B cell (primary cell): ENCODE data around the gene FN3K. TPM values are rescaled to one million over a fixed set of nuclear protein-coding genes. Genes with fewer than 3 reads are reported as not detected.

Experiments used
- ATAC-seq: fragments of 200-7000 bp; cut with Tn5 transposase; one replicate; pipeline ENCODE4 v1.10.0; 2021; ENCODE audit warnings: low read depth, mild to moderate bottlenecking, moderate number of reproducible peaks, moderate library complexity
- CTCF ChIA-PET: fragments of 350-600 bp; sonication (Branson Sonifier 250); formaldehyde crosslinking; loops from one replicate; lab custom pipeline; 2021; ENCODE audit warnings: antibody characterized with exemption, inconsistent platforms; lab: Charles Lee
- POLR2A ChIA-PET: fragments of 350-600 bp; sonication (Branson Sonifier 250); formaldehyde crosslinking; loops from one replicate; lab custom pipeline; 2021; ENCODE audit warnings: antibody characterized with exemption; lab: Charles Lee
- DNase-seq: peaks from one replicate; pipeline ENCODE4 v3.0.0; 2013
- H2AFZ ChIP-seq: 2 replicates; pipeline ENCODE4 v1.6.1; 2012; ENCODE audit warnings: mild to moderate bottlenecking, low read depth, low read length; ENCODE audit not compliant: insufficient read depth, poor library complexity, severe bottlenecking
- H3K27ac ChIP-seq, 2 donors: 1 replicate in 1 of 2; 2 replicates in 1 of 2; pipeline ENCODE4 v1.5.1; 2012 to 2013; ENCODE audit warnings: low read length in 2 of 2, mild to moderate bottlenecking in 2 of 2, moderate library complexity in 1 of 2
- H3K27me3 ChIP-seq, 4 experiments: fragments of 200-600 bp in 1 of 4; sonication (generic) in 1 of 4; replicated peaks in 1 of 4; 1 replicate in 2 of 4; 2 replicates in 2 of 4; pipeline versions ENCODE4 v1.6.1 to v1.7.0; 2013 to 2016; ENCODE audit warnings: low read length in 3 of 4, mild to moderate bottlenecking in 2 of 4, mixed read lengths in 1 of 4, moderate library complexity in 1 of 4; ENCODE audit not compliant: insufficient read depth in 4 of 4, control insufficient read depth in 3 of 4; ENCODE audit errors: control extremely low read depth in 1 of 4
- H3K36me3 ChIP-seq, 2 experiments: replicated peaks in 1 of 2; 1 replicate in 1 of 2; 2 replicates in 1 of 2; pipeline versions ENCODE4 v1.6.1 to v1.7.1; 2013; ENCODE audit warnings: low read length in 1 of 2; ENCODE audit not compliant: insufficient read depth in 2 of 2, control insufficient read depth in 1 of 2; ENCODE audit errors: control extremely low read depth in 1 of 2, extremely low read depth in 1 of 2
- H3K4me1 ChIP-seq, 2 donors: fragments of 200-600 bp in 1 of 2; sonication (generic) in 1 of 2; 1 replicate in 1 of 2; 2 replicates in 1 of 2; pipeline versions ENCODE4 v1.5.1 to v1.6.1; 2013 to 2017; ENCODE audit warnings: low read length in 2 of 2; ENCODE audit not compliant: control insufficient read depth in 2 of 2, insufficient read depth in 2 of 2
- H3K4me2 ChIP-seq: replicated peaks from 2 replicates; pipeline ENCODE3; 2012; ENCODE audit warnings: mild to moderate bottlenecking, low read depth, low read length; ENCODE audit not compliant: poor library complexity, severe bottlenecking
- H3K4me3 ChIP-seq, 5 experiments: fragments of 200-600 bp in 1 of 5; sonication (generic) in 1 of 5; 1 replicate in 3 of 5; 2 replicates in 2 of 5; pipeline versions ENCODE4 v1.5.1 to v1.7.0; 2011 to 2016; ENCODE audit warnings: low read length in 4 of 5, mild to moderate bottlenecking in 4 of 5, low read depth in 2 of 5, control low read depth in 1 of 5, moderate library complexity in 1 of 5; ENCODE audit not compliant: insufficient read depth in 1 of 5; ENCODE audit errors: control extremely low read depth in 1 of 5, extremely low read depth in 1 of 5
- H3K79me2 ChIP-seq: fragments of 200-600 bp; sonication (generic); one replicate; pipeline ENCODE4 v1.6.0; 2016; ENCODE audit warnings: low read length; ENCODE audit not compliant: control insufficient read depth, insufficient read depth
- H3K9ac ChIP-seq: fragments of 200-600 bp; sonication (generic); 2 replicates; pipeline ENCODE4 v1.6.1; 2017; ENCODE audit warnings: mild to moderate bottlenecking, low read length, moderate library complexity
- H3K9me3 ChIP-seq, 3 donors: one replicate each; pipeline versions ENCODE4 v1.6.1 to v1.7.1; 2013; ENCODE audit warnings: low read length in 2 of 3; ENCODE audit not compliant: control insufficient read depth in 2 of 3, insufficient read depth in 1 of 3; ENCODE audit errors: control extremely low read depth in 1 of 3
- H4K20me1 ChIP-seq: 2 replicates; pipeline ENCODE4 v1.6.0; 2012; ENCODE audit warnings: mild to moderate bottlenecking, low read length; ENCODE audit not compliant: insufficient read depth, control insufficient read depth, poor library complexity, severe bottlenecking
- H3K27ac Mint-ChIP-seq: one replicate; pipeline ENCODE4 v1.8.0; 2021; ENCODE audit warnings: mixed read lengths
- H3K27me3 Mint-ChIP-seq: one replicate; pipeline ENCODE4 v1.8.0; 2021; ENCODE audit warnings: mixed read lengths
- H3K4me1 Mint-ChIP-seq: one replicate; pipeline ENCODE4 v1.8.0; 2021; ENCODE audit warnings: mixed read lengths
- H3K4me3 Mint-ChIP-seq: one replicate; pipeline ENCODE4 v1.8.0; 2021; ENCODE audit warnings: mixed read lengths
- H3K9me3 Mint-ChIP-seq: one replicate; pipeline ENCODE4 v1.8.0; 2022; ENCODE audit warnings: mixed read lengths; ENCODE audit not compliant: insufficient read depth
- EZH2 ChIP-seq: IDR thresholded peaks from 2 replicates; pipeline ENCODE4 v1.6.1; 2012; ENCODE audit warnings: borderline replicate concordance, low read depth, mild to moderate bottlenecking, moderate library complexity, low read length; ENCODE audit not compliant: insufficient read depth, poor library complexity, severe bottlenecking
- WGBS: methylation state at CpG from one replicate; pipeline ENCODE4 v1.1.5; 2013; ENCODE audit warnings: missing lambda C conversion rate; ENCODE audit not compliant: insufficient coverage; 5-methylcytosine and 5-hydroxymethylcytosine counted together
- intact Hi-C: fragments of 100-400 bp; cut with micrococcal nuclease; formaldehyde crosslinking; loops from one replicate; pipeline ENCODE4 v1.10.0; 2022
- polyA plus RNA-seq: library from polyadenylated mRNA; depleted of rRNA; stranded (reverse); fragments of >200 nt; gene quantifications from 2 replicates; pipeline ENCODE4 v1.2.3, GENCODE V29; 2012
- total RNA-seq, 2 donors: library from RNA; stranded (reverse); fragments of 120-200 nt in 1 of 2; gene quantifications; 1 replicate in 1 of 2; 2 replicates in 1 of 2; pipeline versions ENCODE4 v1.2.3 to v1.2.4, GENCODE V29; 2013 to 2022
- TF ChIP-seq, protein P1 (sequence below): fragments of 200-600 bp; IDR thresholded peaks from one replicate; pipeline ENCODE4 v1.8.0; 2022; ENCODE audit warnings: antibody characterized with exemption, mild to moderate bottlenecking

The FN3K gene
- total and polyA plus RNA-seq, 2 donors (not counting 1 experiment from before 2014, with no cell fraction given): 1.1 to 2.6 TPM

DNA sequence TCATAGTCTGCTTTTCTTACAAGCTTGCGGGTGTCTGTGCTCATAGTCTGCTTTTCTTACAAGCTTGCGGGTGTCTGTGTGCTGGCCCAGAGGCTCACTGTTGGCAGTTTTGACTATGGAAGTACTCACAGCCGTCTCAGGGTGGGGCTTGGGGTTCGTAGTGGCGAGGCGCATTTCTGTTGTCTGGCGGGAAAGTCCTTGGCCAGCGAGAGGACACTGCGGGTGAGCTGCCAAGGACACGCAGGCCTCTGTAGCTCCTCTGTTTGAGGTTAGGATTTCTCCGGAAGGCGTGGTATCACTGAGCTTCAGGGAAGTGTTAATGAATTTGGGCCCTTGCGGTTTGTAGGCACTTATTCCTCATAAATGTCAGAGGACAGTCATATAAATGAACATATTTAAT lies 30.0 kb downstream of the FN3K start:
- POLR2A ChIA-PET: no interaction called here
- WGBS: 97% methylated on average over 8 of the region's 13 CpGs
- no peak for ATAC-seq

DNA sequence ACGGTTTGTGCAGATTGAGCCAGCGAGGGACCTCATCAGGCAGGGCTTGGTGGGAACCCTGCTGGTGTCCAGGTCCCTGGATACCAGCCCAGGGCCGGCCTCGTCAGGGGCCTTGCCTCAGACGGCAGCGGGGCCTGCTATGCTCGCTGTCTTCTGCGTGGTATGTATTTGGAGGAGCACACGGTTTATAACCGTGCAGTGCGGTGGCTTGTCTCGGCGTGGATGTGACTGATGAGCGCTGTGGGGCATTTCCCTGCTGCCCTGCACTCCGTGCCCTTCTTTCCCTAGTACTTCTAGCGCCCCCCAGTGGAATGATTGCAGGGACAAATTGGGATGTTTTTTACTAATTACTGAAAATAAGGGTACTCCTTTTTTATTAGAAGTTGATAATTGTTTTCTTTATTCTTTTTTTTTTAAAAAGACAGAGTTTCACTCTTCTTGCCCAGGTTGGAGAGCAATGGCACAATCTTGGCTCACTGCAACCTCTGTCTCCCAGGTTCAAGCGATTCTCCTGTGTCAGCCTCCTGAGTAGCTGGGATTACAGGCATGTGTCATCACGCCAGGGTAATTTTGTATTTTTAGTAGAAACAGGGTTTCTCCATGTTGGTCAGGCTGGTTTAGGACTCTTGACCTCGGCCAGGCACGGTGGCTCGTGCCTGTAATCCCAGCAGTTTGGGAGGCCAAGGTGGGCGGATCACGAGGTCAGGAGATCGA lies 31.8 kb downstream of the FN3K start:
- peaks cover 0 to 3% (median 0%) of the 10 kb centered on the region in 3 donors for H3K9me3 ChIP-seq
- ATAC-seq (no peak), DNase-seq (peak; percentile 50)
- Mint-ChIP-seq H3K4me1 (peaks cover 15% of the 10 kb centered on the region), H3K9me3 (no peaks in the 10 kb centered on the region), H3K4me3 (no peak overlapping the region), H3K27ac (no peak overlapping the region), H3K27me3 (no peaks in the 10 kb centered on the region)
- no peaks in the 10 kb centered on the region for H4K20me1 ChIP-seq
- H3K4me1 ChIP-seq: peaks cover 8 to 9% of the 10 kb centered on the region in 2 donors
- WGBS: 94% methylated on average over 20 of the region's 24 CpGs
- TF ChIP-seq, protein P1, sequence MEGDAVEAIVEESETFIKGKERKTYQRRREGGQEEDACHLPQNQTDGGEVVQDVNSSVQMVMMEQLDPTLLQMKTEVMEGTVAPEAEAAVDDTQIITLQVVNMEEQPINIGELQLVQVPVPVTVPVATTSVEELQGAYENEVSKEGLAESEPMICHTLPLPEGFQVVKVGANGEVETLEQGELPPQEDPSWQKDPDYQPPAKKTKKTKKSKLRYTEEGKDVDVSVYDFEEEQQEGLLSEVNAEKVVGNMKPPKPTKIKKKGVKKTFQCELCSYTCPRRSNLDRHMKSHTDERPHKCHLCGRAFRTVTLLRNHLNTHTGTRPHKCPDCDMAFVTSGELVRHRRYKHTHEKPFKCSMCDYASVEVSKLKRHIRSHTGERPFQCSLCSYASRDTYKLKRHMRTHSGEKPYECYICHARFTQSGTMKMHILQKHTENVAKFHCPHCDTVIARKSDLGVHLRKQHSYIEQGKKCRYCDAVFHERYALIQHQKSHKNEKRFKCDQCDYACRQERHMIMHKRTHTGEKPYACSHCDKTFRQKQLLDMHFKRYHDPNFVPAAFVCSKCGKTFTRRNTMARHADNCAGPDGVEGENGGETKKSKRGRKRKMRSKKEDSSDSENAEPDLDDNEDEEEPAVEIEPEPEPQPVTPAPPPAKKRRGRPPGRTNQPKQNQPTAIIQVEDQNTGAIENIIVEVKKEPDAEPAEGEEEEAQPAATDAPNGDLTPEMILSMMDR: peak; percentile 48
- TF ChIP-seq EZH2: no peak
- intact Hi-C loops: no loop called here
- H2AFZ ChIP-seq: no peak overlapping the region
- ChIA-PET POLR2A (no interaction called here), CTCF (interaction anchor here (1.0 to 1.4 kb wide), 3 partner anchors 14 to 99 kb away, joined by 3 to 11 read pairs (median 3); no protein-coding TSS in a partner anchor)
- H3K27ac ChIP-seq: no peak overlapping the region
- no peak overlapping the region for H3K4me3 ChIP-seq
- H3K9ac ChIP-seq: no peak overlapping the region
- peaks cover 0 to 28% of the 10 kb centered on the region in 2 experiments for H3K36me3 ChIP-seq
- no peaks in the 10 kb centered on the region for H3K27me3 ChIP-seq
- H3K79me2 ChIP-seq: no peaks in the 10 kb centered on the region
- no peak overlapping the region for H3K4me2 ChIP-seq

More for the DNA sequence above, 30.0 kb downstream of the FN3K start:
- H2AFZ ChIP-seq: no peak overlapping the region
- H3K27me3 Mint-ChIP-seq: no peaks in the 10 kb centered on the region
- CTCF ChIA-PET: interaction anchor here (0.9 kb wide), 1 partner anchor 97 kb away, joined by 4 read pairs; no protein-coding TSS in a partner anchor
- no peak overlapping the region for H3K4me2 ChIP-seq
- no peaks in the 10 kb centered on the region for H3K27me3 ChIP-seq
- peaks cover 17% of the 10 kb centered on the region for H3K4me1 Mint-ChIP-seq
- no peaks in the 10 kb centered on the region for H3K9me3 Mint-ChIP-seq
- no peak overlapping the region for H3K27ac ChIP-seq
- H3K36me3 ChIP-seq: peaks cover 0 to 31% of the 10 kb centered on the region in 2 experiments
- intact Hi-C loops: no loop called here
- H3K4me3 Mint-ChIP-seq: no peak overlapping the region
- H3K9ac ChIP-seq: no peak overlapping the region
- H4K20me1 ChIP-seq: no peaks in the 10 kb centered on the region
- no peak for DNase-seq
- no peaks in the 10 kb centered on the region for H3K79me2 ChIP-seq
- TF ChIP-seq, protein P1: no peak
- TF ChIP-seq EZH2: no peak
- H3K27ac Mint-ChIP-seq: no peak overlapping the region
- H3K4me3 ChIP-seq: no peak overlapping the region
- H3K4me1 ChIP-seq: peaks cover 8 to 9% of the 10 kb centered on the region in 2 donors
- H3K9me3 ChIP-seq: peaks cover 0 to 3% (median 0%) of the 10 kb centered on the region in 3 donors
